Mesenteric fat pad (tissue), 1 donor: ENCODE measurements around the gene PRDM16. TPM values are rescaled to one million over a fixed set of nuclear protein-coding genes. Genes with fewer than 3 reads are reported as not detected.

Experiments
- DNase-seq: peaks from one replicate; pipeline ENCODE4 v3.0.0-alpha.2; 2020; ENCODE audit warnings: low spot score
- microRNA-seq: library from miRNA; unstranded; fragments of <30 nt; microRNA quantifications from one replicate; pipeline ENCODE4 v1.2.0, GENCODE V29; 2020; ENCODE audit warnings: borderline number of aligned reads
- total RNA-seq: library from RNA; stranded (reverse); fragmentation: NEBNext Ultra II Directional; extraction: Animal tissue kit (Norgen Biotek cat#: 25700); gene quantifications from one replicate; pipeline ENCODE4 v1.2.1, GENCODE V29; 2021
- donor health status: DM: yes; HTN: yes; CAD: no.

PRDM16 gene
- total RNA-seq, 1 donor from 2014 or later, result 3.9 TPM

DNA sequence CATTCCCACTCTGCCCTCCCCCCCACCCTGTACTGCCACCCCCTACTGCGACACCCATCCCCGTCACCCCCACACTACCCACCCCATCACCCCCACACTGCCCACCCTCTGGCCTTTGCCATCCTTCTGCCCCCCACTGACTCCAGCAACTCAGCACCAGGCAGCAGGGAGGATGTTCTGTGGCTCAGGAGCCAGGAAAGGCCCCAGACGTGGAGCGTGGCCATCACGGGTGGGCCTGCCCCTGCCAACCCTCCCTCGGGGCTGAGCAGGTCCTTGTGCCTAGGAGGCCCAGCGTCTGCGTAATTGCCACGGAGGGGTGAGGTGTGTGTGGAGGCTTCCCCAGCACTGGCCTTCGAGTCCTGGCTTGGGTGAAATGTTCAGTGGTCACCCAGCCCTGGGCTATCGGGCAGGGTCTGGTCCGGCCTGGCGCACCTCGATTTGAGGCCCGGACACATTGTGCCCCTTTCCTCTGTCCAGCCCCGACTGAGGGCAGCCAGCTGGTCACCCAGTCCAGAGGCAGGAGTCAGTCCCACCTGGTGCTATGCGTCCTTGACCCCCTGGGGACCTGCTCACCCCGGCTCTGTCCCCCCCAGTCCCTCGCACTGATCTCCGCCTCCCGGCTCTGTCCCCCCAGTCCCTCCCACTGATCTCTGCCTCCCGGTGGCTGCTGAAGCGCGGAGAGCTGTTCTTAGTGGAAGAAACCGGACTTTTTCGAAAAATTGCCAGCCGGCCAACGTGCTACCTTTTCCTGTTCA, 408.4 kb downstream of the PRDM16 start:
- DNase-seq, result no peak

DNA sequence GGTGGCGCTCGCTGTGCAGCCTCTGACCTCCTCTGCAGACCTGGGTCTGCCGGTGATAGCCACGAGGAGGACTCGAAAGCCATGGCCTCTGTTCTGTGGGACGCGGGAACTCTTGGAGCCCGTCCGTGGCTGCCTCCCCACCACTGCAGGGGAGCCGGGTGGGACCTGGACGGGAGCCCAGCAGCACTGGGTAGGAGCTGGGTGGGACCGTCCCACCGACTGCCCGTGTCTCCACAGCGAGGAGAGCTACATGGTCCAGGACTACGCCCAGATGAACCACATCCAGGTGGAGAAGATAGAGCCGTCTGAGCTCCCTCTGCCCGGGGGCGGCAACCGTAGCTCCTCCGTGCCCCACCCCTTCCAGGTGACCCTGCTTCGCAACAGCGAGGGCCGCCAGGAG, 409.2 kb downstream of the PRDM16 start:
- DNase-seq, result no peak

DNA sequence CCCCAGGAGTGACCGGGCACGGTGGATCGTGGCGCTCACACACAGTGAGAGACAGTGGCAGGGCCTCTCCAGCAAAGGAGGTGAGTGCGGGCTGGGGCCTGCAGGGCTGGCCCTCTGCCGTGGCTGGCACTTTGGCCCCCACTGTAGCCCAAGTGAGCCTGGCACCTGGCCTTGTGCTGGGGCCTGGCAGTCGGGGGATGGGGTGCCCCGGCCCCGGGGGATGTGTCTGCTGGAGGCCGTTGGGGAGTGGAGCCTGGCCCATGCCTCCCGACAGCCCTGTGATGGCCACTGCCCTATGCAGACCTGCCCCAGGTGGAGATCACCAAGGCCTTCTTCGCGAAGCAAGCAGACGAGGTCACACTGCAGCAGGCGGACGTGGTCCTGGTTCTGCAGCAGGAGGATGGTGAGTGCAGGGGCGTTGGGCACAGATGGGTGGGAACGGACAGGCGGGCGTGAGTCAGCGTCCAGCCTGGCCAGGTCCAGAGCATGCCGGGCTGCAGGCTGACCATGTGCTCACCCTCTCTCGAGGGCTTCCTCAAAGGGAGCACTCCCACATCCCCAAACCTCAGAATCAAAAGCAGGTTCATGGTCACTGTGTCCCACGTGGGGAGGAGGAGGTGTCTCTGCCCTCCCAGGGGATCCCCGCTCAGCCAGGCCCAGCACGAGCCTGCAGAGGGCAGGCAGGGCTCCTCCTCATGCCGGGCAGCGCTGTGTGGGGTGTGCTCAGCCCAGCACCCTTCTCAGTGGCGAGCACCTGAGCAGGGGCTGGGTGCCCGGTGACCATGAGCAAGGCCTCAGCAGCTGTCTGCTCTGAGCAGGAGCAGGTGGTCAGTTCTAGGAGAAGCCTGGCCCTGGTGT, 410.7 kb downstream of the PRDM16 start:
- DNase-seq, result no peak

DNA sequence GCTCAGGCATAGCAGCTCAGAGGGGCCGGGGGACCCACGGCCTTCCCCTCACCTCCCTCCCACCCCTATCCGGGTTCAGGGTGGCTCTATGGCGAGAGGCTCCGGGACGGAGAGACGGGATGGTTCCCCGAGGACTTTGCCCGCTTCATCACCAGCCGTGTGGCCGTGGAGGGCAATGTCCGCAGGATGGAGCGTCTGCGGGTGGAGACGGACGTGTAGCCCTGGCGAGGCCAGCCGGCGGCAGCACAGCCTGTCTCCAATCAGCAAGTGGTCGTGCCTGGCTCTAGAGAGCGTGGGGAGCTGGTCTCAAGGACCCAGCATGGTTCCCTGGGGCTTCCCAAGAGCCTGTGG, 411.3 kb downstream of the PRDM16 start:
- no peak for DNase-seq

DNA sequence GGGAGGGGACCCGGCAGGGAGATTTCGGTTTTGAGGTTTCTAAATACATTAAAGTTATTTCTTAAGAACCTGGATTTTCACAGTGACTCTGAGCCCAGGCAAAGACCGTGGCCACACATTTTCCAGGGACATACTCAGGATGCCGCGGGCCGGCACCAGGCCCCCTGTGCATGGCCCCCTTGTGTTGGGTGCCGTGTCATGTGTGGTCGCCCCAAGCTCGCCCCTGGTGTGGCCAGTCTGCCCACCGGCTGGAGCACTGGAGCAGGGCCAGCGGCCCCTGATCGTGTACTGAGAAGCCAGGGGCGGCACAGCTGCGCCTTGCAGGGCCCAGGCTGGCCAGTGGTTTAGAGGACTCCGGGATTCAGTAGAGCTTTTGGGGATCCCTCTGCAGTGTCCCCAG, 412.0 kb downstream of the PRDM16 start:
- DNase-seq, result no peak

DNA sequence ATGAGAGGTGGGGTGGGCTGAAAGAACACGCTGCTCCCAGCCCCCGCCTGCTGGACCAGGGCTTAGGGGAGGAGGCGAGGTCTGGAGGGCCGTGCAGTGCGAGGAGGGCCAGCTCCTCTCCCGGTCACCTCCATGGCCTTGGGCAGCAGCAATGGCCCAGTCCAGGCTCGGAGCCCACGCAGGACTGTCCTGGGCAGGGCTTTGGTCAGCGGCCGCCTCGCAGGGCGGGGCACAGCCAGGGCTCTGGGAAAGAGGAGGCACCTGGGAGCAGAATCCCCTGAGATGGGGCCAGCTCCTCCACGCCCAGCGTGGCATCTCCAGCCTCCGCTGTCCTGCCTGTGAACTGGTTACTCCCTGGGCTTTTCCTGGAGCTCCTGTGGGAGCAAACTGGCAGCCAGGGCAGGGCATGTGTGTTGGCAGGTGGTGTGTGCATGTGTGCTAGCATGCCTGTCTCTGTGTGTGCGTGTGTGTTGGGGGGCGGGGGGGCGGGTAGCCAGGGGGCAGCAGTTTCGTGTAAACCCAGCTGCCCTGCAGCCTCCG, 412.9 kb downstream of the PRDM16 start:
- DNase-seq, result no peak

DNA sequence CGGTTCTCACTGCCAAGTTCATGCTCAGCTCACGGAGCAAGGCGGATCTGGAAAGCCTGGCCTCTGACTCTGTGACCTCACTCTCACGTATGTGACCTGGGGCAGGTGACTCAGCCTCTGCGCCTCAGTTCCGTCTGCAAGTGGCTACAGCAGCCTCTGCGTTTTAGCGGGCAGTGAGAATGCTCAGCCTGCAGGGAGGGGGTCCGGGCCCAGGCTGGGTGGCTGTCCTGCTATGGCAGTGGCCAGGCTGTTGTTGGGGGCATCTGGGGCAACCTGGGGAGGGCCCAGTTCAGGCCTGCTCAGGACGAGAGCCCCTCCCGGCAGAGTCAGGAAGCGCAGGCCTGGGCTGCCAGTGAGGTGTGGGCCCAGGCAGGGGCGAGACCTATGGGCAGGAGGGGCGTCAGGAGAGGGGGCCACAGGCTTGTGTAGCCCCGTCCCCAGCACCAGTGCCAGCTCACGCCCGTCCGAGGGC, 413.4 kb downstream of the PRDM16 start:
- DNase-seq, result no peak

DNA sequence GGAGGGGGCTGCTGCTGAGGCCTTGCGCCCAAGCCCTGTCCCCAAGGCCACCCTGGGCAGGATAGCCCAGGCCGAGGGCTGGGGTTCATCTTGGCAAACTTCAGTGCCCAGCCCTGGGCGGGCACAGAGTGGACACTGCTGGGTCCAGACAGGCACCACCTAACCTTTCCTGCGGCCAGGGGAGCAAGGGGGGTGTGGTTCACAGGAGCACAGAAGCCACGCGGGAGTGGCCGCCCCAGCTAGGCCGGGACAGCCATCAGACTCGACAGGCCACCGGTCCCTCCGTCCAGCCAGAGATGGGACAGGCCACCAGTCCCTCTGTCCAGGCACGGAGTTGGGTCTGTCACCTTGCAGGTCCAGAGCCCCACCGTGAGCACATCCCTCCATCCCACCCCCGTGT, 414.4 kb downstream of the PRDM16 start:
- no peak for DNase-seq

DNA sequence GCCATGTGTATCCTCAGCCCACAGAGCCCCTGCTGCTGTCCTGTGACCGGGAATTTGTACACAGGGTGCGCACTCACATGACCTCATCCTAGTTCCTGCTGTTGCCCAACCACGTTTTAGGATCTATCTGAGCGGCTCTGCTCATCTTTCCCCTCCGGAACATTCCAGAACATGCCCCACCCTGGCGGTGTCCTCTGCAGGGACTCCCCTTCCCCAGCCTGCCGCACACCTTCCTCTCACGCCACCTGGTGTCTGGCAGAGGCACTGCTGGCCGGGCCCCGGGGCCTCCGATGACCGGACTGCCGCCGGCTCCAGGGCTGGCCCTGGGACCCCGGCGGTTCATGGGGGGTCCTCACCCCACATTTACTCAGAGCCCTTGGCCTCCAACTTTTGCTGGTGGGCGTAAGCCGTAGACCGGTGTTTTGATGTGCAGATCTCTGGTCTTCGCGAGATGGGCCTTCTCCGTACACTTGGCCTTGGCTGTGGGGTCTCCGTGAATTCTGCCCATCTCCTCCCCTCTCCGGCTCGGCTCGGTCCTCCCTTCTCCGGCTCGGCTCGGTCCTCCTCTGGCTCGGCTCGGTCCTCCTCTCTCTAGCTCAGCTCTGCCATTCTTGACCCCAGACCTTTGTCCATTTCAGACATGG, 414.9 kb downstream of the PRDM16 start:
- DNase-seq, result no peak

DNA sequence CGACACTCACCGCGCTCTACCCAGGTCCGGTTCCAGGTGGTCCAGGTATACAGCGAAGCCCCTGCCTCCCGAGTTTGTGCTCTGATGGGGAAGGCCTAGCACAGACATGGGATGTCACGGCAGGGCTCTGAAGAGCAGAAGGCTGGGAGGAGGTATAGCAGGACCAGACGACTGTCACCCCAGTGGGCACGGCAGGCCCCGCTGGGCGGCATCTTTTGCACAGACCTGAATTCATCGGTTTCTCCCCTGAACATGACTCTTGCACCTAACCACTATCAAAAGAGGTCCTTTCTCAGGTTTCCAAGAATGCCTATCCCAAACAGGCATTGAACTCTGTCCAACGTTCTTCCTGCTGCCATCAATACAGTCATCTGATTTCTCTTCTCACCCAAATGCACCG, 416.0 kb downstream of the PRDM16 start:
- DNase-seq, result no peak

Small RNAs within 50 kb of the gene (microRNA-seq; reads per million reads assigned to microRNA genes)
- gene MIR4251, result not detected

Other genes with a start within 250 kb of the PRDM16 start
- not detected for gene ACTRT2, start 47.7 kb upstream of the PRDM16 start, total RNA-seq